ENCODE results near the gene MTFMT.

Gene MTFMT
- long read RNA-seq, transcript MTFMT-201 (9 exons, 2,734 nt) = major isoform, 94 of 115 reads
- long read RNA-seq, partial matches to known transcripts = 1 of 115 reads
- long read RNA-seq, other reads (novel, unspliced or antisense) = 20 of 115 reads

- peak; percentile 76 to 90 for DNase-seq (ENCODE audit: low read depth in 1 of 2, low spot score in 1 of 2)
- H3K27me3 ChIP-seq (ENCODE audit: insufficient read depth, poor library complexity, severe bottlenecking) = no peaks in the 10 kb centered on the region
- peak within 1 kb of the TSS; percentile 36 for H3K27ac ChIP-seq (replicated peaks)
- peak; percentile 81 for TF ChIP-seq POLR2AphosphoS5 (IDR thresholded peaks at IDR 0.05; ENCODE audit: low read depth)
- TF ChIP-seq GABPA (IDR thresholded peaks at IDR 0.05; ENCODE audit: low read depth) = no peak
- H3K4me3 ChIP-seq (replicated peaks; ENCODE audit: insufficient read depth, low read length) = peak within 1 kb of the TSS; percentile 94
These were observed at the start of gene MTFMT for GRCh38 chr15:65028921-65029735. Gene MTFMT, minus strand, starts transcription at chr15:65029639. Its CDS starts 26 bp downstream, at chr15:65029613.

DNA sequence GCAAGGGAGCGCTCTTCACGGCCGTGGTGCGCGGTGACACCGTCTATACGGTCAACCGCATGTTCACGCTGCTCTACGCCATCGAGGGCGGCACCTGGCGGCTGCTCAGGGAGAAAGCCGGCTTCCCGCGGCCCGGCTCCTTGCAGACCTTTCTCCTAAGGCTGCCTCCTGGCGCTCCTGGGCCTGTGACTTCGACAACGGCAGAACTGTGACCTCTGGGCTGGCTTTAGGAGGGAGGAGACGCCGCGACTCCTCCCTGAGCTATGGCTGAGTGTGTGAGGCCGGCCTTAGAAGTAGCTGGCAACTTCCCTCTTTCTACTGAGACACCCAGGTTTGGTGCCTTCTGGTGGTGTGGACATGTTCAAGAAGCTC, 48.5 kb upstream of the MTFMT start:
- TF ChIP-seq SPI1 (IDR thresholded peaks at IDR 0.05; ENCODE audit: borderline replicate concordance, low read depth) = no peak
- TF ChIP-seq REST (IDR thresholded peaks at IDR 0.05; ENCODE audit: insufficient replicate concordance, low read depth) = no peak
- TF ChIP-seq POLR2AphosphoS5 (IDR thresholded peaks at IDR 0.05; ENCODE audit: low read depth) = no peak
- TF ChIP-seq GABPA (IDR thresholded peaks at IDR 0.05; ENCODE audit: low read depth) = no peak
- TF ChIP-seq CTCF (IDR thresholded peaks at IDR 0.05; ENCODE audit: insufficient read depth, low read length) = no peak
- DNase-seq (ENCODE audit: low read depth in 1 of 2, low spot score in 1 of 2) = peak; percentile 20 to 54
- H3K27ac ChIP-seq (replicated peaks) = no peak overlapping the region

GRCh38 chr15:65077291-65077980, 48.0 kb upstream of the MTFMT start:
- no peak overlapping the region for H3K27ac ChIP-seq (replicated peaks)
- no peak for TF ChIP-seq CTCF (IDR thresholded peaks at IDR 0.05; ENCODE audit: insufficient read depth, low read length)
- no peak for TF ChIP-seq GABPA (IDR thresholded peaks at IDR 0.05; ENCODE audit: low read depth)
- no peak for TF ChIP-seq SPI1 (IDR thresholded peaks at IDR 0.05; ENCODE audit: borderline replicate concordance, low read depth)
- TF ChIP-seq POLR2AphosphoS5 (IDR thresholded peaks at IDR 0.05; ENCODE audit: low read depth) = no peak
- no peak for TF ChIP-seq REST (IDR thresholded peaks at IDR 0.05; ENCODE audit: insufficient replicate concordance, low read depth)
- H3K27me3 ChIP-seq (ENCODE audit: insufficient read depth, poor library complexity, severe bottlenecking) = no peaks in the 10 kb centered on the region
- no peak overlapping the region for H3K4me3 ChIP-seq (replicated peaks; ENCODE audit: insufficient read depth, low read length)
- no peak for DNase-seq (ENCODE audit: low read depth in 1 of 2, low spot score in 1 of 2)

More for the DNA sequence above, 48.5 kb upstream of the MTFMT start:
- Histone ChIP-seq H3K27me3 (ENCODE audit: insufficient read depth, poor library complexity, severe bottlenecking) (peaks cover 5% of the 10 kb centered on the region), H3K4me3 (replicated peaks; ENCODE audit: insufficient read depth, low read length) (no peak overlapping the region)

Measured in HL-60 (cell line).